Measurements from ENCODE around the gene SNX24. TPM values are rescaled to one million over a fixed set of nuclear protein-coding genes. Genes with fewer than 3 reads are reported as not detected.

Gene SNX24
- total RNA-seq, 1 donor: 26.5 TPM

DNA sequence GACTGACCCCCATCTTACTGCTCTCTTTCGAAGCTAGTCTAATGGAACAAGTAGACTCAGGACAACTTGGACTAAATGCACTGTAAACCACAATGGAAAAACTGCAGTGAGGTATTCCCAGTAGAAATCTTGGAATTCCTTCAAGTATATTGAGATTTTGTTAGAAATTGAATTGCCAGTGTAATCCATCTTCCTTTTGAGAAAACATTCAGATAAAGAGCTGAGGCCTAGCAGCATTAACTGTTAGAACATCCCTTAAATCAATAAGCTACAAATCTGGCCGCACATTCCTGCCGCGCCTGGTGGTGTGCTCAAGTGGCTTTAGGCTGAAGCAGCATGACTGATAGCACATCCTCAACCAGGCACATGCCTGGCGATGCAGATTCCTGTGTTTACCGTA, 161.8 kb downstream of the SNX24 start:
- TF ChIP-seq, protein P1, sequence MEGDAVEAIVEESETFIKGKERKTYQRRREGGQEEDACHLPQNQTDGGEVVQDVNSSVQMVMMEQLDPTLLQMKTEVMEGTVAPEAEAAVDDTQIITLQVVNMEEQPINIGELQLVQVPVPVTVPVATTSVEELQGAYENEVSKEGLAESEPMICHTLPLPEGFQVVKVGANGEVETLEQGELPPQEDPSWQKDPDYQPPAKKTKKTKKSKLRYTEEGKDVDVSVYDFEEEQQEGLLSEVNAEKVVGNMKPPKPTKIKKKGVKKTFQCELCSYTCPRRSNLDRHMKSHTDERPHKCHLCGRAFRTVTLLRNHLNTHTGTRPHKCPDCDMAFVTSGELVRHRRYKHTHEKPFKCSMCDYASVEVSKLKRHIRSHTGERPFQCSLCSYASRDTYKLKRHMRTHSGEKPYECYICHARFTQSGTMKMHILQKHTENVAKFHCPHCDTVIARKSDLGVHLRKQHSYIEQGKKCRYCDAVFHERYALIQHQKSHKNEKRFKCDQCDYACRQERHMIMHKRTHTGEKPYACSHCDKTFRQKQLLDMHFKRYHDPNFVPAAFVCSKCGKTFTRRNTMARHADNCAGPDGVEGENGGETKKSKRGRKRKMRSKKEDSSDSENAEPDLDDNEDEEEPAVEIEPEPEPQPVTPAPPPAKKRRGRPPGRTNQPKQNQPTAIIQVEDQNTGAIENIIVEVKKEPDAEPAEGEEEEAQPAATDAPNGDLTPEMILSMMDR (IDR thresholded peaks at IDR 0.05; ENCODE audit: insufficient read depth, low read length): no peak
- H3K4me3 ChIP-seq (ENCODE audit: low read depth, low read length): no peak overlapping the region
- DNase-seq (ENCODE audit: low read depth): no peak

DNA sequence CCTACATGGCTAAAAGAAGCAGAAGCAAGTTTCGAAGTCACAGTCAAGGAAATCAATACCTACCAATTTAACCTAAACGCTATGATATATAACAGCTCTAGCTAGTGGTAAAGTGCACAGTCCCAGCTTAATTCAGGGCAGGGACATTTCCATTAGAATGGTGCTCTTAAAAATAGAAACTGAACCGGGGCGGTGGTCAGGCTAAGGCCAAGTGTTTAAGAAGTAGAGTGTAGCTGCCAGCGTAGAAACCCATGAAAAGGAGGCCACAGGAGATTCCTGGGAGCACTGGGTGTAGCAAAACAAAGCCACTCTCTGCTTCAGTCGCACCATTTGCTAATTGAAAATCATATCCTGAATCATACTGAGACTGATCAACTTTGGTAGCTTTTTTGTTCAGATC, 162.3 kb downstream of the SNX24 start:
- TF ChIP-seq, protein P1 (IDR thresholded peaks at IDR 0.05; ENCODE audit: insufficient read depth, low read length): no peak
- no peak overlapping the region for H3K4me3 ChIP-seq (ENCODE audit: low read depth, low read length)
- DNase-seq (ENCODE audit: low read depth): no peak

DNA sequence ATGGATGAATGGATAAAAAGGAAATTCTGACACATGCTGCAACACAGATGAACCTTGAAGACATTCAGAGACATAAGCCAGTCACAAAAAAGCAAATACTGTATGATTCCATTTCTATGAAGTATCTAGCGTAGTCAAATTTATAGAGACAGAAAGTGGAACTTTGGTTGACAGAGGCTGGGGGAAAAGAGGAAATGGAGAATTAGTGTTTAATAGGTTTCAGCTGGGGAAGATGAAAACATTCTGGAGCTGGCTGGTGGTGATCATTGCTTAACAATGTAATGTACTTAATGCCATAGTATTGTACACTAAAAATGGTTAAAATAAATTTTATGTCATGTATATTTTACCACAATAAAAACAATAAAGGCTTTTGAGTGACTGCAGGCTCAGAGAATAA, 166.9 kb downstream of the SNX24 start:
- TF ChIP-seq, protein P1 (IDR thresholded peaks at IDR 0.05; ENCODE audit: insufficient read depth, low read length): no peak
- H3K4me3 ChIP-seq (ENCODE audit: low read depth, low read length): no peak overlapping the region
- no peak for DNase-seq (ENCODE audit: low read depth)

DNA sequence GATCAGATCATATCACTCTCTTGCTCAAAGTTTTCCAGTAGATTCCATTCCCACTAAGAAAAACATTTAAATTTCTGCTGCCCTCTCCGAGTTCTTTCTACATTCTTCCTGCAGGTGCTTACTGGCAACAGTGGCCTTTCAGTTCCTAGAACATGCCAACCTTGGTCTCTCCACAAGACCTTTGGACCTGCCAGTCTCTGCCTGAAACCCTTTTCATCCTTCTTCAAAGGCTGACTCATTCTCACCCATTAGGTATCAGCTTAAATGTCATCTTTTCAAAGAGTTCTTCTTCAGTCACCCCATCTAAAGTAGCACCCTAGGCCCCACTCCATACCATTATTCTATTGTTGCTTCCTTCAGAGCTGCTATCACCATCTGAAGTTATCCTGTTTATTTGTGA, 169.3 kb downstream of the SNX24 start:
- TF ChIP-seq, protein P1 (IDR thresholded peaks at IDR 0.05; ENCODE audit: insufficient read depth, low read length): no peak
- no peak overlapping the region for H3K4me3 ChIP-seq (ENCODE audit: low read depth, low read length)
- no peak for DNase-seq (ENCODE audit: low read depth)

DNA sequence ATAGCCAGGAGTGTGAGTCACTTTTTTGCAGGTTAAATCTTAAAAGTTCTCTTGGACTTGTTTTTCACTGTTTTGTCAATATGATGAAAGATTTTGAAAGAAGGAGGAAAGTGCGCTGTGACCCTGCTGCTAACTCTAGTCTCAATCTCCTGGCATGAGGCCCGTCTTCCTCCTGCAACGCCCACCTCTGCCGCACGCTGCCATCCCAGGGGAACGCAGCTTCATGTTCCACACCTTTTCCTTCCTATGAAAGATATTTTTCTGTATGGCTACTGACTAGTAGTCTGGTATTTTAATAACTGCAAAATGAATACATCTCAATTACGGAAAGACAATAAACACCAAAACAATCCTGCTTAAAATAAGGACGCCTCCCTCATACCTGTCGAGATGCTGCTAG, 182.8 kb downstream of the SNX24 start:
- TF ChIP-seq, protein P1 (IDR thresholded peaks at IDR 0.05; ENCODE audit: insufficient read depth, low read length): no peak

DNA sequence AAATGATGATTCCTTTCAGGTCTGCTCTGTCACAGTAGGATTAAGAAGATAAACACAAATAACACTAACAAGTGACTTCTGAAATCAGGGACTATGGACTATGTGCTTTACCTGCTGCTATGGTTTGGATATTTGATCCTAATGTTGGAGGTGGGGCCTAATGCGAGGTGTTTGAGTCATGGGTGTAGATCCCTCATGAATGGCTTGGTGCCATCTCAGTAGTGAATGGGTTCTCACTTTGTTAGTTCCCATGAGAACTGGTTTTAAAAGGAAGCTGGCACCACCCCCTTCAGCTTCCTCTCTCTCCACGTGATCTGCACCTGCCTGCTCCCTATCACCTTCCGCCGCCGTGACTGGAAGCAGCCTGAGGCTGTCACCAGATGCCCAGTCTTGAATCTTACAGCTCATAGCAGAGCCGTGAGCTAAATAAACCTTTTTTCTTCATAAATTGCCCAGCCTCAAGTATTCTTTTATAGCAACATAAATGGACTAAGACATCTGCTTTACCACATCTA, 187.8 kb downstream of the SNX24 start:
- no peak for DNase-seq (ENCODE audit: low read depth)
- TF ChIP-seq, protein P1 (IDR thresholded peaks at IDR 0.05; ENCODE audit: insufficient read depth, low read length): no peak
- no peak overlapping the region for H3K4me3 ChIP-seq (ENCODE audit: low read depth, low read length)

More for the DNA sequence above, 182.8 kb downstream of the SNX24 start:
- H3K4me3 ChIP-seq (ENCODE audit: low read depth, low read length): no peak overlapping the region
- peak; percentile 32 for DNase-seq (ENCODE audit: low read depth)

DNA sequence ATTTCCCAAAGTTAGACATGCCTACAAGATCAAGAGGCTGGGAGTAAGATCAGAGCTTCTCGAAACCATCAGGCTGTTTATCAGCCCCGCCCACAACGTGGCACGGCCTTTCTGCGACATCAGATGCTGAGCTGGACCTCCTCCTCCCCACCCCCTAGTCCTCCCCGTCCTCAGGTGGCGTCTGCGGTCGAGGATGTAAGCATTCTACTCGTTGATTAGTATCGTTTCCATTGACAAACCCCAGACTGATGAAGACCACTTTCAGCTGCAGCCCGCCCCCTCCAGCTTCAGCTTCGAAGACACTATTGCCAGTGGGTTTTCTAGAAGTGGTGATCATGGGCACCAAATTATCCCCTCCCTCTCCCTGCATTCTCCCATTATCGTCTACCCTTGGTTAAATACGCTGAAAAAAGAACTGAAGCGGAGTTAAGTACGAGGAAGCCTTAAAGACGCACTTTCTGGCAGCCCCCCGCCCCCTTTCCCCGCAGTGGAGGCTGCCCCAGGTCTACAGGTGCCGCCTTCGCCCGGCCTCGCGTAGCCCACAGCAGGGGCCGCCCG, 190.0 kb downstream of the SNX24 start:
- TF ChIP-seq, protein P1 (IDR thresholded peaks at IDR 0.05; ENCODE audit: insufficient read depth, low read length): no peak

More for the DNA sequence above, 190.0 kb downstream of the SNX24 start:
- DNase-seq (ENCODE audit: low read depth): peak; percentile 47
- peak overlapping the region; percentile 79 for H3K4me3 ChIP-seq (ENCODE audit: low read depth, low read length)
